Lower leg skin (tissue), 3 donors: Measurements from ENCODE around the gene SYNPO2.

Experiments used
- CTCF ChIP-seq, 3 donors: fragments of 450-650 bp; IDR thresholded peaks; one replicate each; pipeline ENCODE4 v1.5.1; 2016; ENCODE audit warnings: antibody characterized with exemption in 3 of 3, mild to moderate bottlenecking in 3 of 3, moderate library complexity in 2 of 3
- POLR2A ChIP-seq, 2 donors: fragments of 450-650 bp; IDR thresholded peaks; one replicate each; pipeline ENCODE4 v1.6.1; 2016 to 2017; ENCODE audit warnings: antibody characterized with exemption in 2 of 2, mild to moderate bottlenecking in 1 of 2, moderate library complexity in 1 of 2

- no peak for TF ChIP-seq POLR2A (IDR thresholded peaks at IDR 0.05)
- TF ChIP-seq CTCF (IDR thresholded peaks at IDR 0.05), result no peak
Measured at GRCh38 chr4:119046263-119046662, 157.6 kb downstream of the SYNPO2 start.
